GM11168 (cell line): Measurements from ENCODE around the gene TFEC.
"Not testable (repeated sequence)": the region's sequence is repeated elsewhere in the genome, so short reads cannot be mapped to it uniquely, and the experiment has no call there.

Experiments used
- in situ Hi-C: fragments of 300-500 bp; cut with MboI; formaldehyde crosslinking; loops from one replicate; pipeline ENCODE4 v1.12.0; 2022; ENCODE audit warnings: low sequenced_read_pairs; ENCODE audit not compliant: unreplicated experiment

TFEC gene, protein sequence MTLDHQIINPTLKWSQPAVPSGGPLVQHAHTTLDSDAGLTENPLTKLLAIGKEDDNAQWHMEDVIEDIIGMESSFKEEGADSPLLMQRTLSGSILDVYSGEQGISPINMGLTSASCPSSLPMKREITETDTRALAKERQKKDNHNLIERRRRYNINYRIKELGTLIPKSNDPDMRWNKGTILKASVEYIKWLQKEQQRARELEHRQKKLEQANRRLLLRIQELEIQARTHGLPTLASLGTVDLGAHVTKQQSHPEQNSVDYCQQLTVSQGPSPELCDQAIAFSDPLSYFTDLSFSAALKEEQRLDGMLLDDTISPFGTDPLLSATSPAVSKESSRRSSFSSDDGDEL

DNA sequence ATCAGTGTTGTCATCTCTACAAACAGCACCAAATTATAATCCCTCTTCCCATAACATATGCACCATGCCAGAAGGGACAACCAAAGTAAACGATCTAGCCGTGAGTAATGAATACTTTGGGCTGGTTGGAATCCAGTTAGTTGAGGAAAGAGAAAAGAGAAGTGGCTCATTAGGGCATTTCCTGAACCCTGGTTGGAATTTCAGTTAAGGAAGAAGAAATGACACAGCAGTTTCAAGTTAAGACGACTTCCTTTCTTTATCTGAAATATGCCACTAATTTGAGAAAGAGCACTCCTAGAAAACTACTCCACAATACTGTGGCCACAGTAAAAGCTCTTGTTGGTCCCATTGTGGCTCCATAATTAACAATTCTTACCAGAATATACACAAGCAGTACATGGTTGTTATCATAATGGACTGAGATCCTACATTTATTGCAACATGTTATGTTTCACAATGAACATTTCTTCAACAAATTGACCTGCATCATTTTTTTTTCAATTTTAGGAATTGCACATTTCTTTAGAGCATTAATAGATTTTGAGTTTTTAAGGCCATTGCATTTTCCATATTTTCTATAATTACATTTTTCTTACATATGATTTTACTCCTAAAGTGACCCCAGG lies at the start of gene TFEC:
Gene TFEC (minus strand): TSS at position 113 of the 626 bp plus-strand sequence. CDS start 46,322 bp downstream, outside the sequence.
- in situ Hi-C loops: no loop called here

DNA sequence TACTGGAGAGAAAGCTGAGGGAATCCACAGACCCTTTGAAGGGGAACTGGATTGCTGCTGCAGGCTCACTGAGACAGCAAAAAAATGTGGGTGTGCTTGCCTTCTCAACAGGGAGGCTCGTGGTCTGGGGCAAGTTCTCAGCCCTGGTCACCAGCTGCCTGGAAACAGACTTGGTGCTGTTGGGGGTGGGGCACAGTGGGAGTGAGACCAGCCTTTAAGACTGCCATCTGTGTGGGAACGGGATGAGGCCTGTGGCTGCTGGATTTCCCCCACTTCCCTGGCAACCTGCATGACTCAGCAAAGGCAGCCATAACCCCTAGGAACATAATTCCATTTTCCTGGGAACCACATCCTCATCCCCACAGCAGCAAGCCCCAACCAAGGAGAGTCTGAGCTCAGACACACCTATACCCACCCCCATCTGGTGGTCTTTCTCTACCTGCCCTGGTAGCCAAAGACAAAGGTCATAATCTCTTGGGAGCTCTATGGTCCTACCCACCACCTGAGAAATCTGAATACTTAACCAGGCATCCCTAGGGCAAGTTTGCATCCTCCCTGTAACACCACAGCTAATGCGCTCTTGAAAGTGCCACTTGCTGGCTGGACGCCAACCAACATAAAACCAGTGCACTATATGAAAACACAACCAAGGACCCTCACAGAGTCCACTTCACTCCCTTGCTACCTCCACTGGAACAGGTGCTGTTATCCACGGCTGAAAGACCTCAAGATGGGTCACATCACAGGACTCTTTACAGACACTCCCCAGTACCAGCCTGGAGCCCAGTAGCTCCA lies 45.0 kb upstream of the TFEC start:
- in situ Hi-C loops: no loop called here

DNA sequence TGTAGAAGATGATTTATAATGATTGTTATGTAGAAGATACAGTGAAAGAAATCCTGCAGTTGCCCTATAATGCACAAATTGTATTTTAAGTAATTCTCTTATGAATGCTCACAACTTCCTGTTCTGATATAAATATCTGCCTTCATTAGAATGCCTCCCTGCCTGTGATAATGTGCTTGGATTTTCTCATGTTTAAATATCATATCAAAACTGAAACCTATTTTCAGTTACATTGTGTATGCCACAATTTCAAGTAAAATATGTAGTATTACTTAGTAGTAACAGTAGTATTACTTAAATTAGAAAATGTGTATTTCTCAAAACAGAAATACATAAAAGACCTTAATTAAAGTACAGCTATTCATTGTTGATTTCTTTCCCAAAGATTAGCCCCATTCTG lies 41.1 kb upstream of the TFEC start:
- in situ Hi-C loops: no loop called here

DNA sequence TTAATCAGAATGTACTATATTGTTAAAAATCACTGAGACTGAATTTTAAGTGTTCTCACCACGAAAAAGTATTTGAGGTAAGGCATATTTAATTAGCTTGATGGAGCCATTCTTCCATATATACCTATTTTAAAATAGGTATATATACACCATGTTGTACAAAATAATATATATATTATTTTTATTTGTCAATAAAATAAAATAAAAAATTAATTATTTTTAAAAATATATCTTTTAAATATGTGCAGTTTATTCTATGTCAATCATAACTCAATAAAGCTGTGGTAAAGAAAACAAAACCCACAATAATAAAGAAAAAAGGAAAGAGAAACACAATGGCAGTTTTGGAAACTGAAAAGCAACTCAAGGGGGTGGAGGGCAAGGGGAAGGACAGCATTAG lies 33.6 kb upstream of the TFEC start:
- in situ Hi-C loops: no loop called here

DNA sequence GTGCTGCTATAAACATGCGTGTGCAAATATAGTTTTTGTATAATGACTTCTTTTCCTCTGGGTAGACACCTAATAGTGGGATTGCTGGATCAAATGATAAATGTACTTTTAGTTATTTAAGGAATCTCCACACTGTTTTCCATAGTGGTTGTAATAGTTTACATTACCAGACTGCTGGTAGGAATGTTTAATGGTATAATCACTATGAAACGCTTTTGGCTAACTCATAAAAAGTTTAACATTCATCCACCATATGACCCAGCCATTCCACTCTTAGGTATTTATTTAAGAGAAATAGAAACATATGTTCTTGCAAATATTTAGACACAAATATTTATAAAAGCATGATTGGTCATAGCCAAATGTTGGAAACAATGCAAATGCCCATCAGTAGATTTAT lies 32.1 kb upstream of the TFEC start:
- in situ Hi-C loops: no loop called here

DNA sequence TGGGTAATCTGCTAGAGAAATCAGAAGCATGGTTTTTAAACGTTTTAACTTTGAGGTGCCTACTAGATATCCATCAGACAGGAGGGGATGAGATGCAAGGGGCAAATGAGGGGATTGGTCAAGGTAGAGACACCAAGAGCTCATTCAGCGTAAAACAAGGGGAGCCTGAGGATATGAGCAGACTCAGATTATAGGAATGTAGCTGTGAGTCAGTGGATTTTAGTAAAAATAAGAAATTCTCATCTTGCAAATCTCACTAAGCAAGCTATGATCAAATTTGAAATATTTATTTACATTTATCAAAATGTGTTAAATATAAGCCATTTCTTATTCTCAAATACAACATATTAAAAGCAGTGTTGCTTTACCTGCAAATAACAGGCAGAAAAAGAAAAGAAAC lies 21.4 kb upstream of the TFEC start:
- in situ Hi-C loops: no loop called here

DNA sequence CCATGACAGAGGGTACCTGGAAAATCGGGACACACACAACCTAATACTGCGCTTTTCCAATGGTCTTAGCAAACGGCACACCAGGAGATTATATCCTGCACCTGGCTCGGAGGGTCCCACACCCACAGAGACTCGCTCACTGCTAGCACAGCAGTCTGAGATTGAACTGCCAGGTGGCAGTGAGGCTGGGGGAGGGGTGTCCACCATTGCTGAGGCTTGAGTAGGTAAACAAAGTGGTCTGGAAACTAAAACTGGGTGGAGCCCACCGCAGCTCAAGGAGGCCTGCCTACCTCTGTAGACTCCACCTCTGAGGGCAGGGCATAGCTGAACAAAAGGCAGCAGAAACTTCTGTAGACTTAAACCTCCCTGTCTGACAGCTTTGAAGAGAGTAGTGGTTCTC lies 16.7 kb upstream of the TFEC start:
- in situ Hi-C loops: not testable (repeated sequence)

DNA sequence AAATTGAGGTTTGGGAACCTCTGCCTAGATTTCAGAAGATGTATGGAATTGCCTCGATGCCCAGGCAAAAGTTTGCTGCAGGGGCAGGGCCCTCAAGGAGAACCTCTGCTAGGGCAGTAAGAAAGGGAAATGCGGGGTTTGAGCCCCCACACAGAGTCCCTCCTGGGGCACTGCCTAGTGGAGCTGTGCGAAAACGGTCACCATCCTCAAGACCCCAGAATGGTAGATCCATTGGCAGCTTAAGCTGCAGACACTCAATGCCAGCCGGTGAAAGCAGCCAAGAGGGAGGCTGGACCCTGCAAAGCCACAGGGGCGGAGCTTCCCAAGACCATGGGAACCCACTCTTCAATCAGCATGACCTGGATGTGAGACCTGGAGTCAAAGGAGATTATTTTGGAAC lies 15.0 kb upstream of the TFEC start:
- in situ Hi-C loops: no loop called here

DNA sequence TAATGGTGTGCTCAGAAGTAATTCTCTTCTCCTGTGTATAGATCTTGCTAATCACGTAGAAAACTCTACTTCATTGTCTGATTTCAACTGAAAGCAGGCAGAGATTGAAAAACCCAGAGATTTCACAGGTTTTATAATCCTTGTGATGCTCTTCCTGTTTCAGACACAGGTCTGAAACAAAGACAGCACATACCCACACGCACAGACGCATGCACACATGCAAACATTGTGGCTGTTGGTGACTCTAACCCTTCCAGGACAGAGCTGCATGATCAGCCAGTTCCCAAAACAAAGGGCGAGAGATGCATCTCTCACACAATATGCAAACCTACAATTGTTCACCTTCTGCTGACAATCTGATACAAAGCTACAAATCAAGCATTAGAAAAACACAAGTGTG lies 11.1 kb upstream of the TFEC start:
- in situ Hi-C loops: no loop called here

DNA sequence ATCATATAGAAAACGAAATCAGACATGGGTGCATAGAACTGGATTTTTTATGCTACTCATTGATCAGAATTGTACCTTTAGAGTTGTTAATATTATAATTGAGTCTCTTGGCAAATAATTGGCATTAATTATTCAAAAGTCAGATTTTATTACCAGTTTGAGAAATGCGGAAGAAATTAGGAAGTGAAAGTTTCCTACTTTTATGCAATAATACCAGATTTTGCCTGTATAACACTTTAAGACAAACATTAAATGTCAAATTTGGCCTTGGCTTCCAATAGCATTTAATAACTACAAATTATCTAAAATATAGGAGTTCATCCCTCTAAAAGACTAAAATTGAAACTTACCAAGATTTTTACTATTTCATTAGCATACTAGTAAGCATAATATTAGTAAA lies 6.8 kb upstream of the TFEC start:
- in situ Hi-C loops: no loop called here

DNA sequence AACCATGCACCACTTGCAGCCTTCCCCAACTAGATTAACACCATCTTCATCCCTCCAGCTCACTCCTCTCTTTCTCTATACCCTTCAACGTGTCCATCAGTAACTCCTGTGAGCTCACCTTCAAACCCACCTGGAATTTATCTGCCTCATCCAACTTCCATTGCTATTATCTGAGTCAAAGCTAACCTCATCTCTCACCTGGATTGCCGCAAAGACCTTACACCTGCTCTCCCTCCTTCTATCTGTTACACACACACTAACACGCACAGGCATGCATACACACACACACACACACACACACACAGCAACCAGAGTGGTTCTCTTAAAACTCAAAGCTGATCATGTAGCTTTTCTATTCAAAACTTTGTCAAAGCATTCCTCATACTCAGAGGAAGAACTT lies 3.8 kb upstream of the TFEC start:
- in situ Hi-C loops: no loop called here

DNA sequence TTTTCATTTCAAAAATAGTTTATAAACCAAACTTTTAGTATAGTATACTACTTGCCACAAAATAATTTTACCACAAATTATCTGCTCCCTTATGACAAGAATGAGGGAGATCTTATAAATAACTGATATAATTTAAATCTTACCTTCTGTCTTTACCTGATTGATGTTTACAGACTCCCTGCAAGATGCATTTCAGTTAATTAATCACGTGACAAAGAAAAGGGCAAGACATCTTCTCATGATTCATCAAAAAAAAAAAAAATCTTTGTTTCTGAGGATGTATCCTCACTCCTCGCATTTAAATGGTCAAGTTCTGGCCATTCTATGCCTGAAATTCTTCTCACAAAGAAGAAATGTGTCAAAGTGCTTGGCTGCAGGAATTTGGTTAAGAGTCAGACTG lies 2.3 kb upstream of the TFEC start:
- in situ Hi-C loops: no loop called here

DNA sequence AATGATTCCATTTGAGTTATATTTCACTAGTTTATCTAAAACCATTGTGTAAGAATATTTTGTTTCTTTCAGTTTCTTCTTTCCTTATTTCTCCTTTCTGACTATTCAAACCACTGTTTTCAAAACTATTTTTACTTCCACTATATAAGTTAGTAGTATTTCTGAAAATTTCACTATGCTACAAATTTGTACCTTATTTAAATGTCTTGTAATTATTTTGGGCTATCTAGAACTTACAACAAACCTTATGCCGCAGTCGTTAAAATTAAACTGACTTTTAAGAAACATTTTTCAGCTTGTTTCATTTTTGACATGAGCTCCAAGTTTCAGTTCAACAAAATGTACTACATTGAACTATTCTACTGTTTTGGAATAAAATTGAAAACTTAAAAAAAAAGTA lies 1.8 kb downstream of the TFEC start:
- in situ Hi-C loops: no loop called here

DNA sequence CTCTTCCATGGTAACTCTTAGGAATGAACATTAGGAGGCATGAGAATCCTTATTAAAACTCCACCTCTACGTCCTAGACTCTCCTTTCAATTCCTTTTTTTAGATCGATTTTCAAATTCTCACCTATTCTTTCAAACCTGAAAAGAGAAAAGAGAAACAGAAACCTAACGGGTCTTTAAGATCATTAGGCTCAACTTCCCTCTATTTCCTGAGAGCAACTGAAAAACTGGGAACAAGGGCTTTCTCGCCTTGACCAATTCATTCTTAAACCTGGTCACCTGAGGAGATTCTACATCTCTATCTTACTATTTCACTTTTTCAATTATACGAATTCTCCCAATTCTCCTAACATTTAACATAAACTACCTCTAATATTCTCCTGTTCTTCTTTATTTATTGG lies 2.8 kb downstream of the TFEC start:
- in situ Hi-C loops: no loop called here

DNA sequence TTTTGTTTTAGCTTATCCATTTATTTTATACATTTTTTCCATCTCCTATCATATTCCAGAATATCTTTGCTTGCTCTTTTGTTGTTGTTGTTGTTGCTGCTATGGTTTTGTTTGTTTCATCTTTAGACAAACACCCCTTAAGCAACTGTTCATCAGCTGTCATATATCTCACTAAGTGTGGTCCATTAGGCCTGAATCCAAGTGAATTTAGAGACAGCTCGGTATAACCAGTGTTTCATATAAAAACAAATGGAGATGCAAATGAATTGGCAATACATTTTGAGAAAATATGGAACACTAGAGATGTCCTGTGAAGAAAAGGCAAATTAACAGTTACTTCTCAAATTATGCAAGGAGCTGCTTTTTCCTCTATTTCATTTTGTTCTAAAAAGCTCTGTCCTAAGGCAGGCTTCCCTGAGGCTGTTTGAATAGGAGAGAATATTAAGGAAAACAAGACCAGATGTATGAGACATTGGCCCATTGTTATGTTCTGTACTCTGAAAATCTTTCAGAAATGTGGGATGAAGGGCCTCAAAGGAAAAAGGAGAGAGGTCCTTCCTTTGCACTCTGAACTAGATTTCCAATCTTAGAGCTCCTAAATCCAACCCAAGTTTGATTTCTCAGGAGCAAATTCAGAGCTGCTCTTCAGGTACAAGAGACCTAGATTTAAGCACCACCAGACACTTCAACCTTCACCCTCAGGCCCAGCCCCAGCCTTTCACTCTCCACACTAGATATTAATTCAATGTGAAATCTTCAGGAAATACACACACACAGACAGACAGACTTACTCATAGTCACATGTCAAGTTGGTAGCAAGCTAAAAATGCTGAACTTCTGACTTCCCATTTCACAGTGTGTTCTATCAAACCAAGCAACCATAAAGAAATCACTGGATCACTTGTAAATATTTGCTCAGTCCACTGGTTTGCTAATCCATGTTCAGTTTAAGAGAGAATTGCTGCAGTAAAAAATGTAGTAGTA lies 5.4 kb downstream of the TFEC start:
- in situ Hi-C loops: no loop called here

DNA sequence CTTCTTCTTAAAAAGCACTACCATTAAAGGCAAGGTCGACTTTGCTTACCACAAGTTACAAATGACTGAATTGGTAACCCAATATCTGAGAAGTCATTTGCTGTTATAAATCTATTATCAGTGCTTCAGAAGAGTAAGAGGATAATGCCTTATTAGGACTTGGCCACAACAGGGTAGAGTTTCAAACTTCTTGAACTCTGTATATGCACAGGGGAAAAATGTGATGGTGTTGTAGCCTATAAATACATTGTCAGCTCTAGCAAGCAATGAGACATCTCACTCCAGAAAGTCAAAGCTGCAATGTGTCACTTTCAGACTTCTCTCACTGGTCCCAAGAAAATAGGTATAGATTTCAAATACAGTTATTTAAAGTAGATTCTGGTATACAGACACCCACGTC lies 9.3 kb downstream of the TFEC start:
- in situ Hi-C loops: no loop called here

DNA sequence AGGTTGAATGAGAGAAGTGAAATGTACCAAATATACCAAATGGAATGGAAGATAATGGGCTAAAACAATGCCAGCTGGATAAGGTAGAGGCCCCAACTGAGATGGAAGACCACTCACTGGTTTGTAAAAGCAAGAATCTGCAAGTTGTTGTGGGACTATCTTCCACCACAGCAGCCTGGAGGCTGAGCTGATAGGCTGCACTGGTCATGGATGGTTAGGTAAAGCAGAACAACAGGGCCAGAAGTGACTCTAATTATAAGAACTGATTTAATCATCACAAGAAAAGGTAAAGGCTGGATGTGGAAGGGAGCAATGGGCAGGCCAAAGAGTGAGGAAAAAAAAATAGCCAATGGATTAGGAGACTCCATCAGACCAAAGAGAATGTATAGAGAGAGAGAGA lies 11.8 kb downstream of the TFEC start:
- in situ Hi-C loops: no loop called here

DNA sequence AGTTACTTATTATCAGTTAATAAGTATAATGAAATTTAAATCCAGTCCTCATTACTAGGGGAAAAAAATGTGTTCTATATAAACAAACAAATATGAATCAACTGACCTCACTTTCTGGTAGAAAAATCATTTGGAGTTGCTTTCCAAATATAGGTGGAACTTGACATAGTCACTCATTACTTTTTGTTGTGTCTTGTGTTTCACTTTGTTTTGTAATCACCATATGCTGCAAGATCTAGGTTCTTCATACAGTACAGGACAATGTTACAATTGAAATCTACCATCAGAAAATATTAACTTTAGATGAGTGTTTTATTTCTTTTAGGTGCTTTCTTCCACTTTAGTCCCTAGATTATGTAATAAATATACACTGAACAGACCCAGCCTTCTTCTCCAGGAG lies 16.9 kb downstream of the TFEC start:
- in situ Hi-C loops: no loop called here

DNA sequence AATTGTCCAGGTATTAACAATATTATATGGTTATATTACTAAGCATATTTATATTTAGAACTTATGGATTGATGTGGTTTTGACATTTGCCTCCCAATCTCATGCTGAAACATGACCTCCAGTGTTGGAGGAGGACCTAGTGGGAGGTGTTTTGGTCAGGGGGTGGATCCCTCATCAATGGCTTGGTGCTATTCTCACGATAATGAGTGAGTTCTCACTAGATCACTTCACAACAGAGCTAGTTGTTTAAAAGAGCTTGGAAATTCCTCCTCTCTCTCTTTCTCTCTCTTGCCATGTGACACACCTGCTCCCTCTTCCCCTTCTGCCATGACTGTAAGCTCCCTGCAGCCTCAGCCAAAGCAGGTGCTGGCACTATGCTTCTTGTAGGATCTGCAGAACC lies 19.0 kb downstream of the TFEC start:
- in situ Hi-C loops: no loop called here

DNA sequence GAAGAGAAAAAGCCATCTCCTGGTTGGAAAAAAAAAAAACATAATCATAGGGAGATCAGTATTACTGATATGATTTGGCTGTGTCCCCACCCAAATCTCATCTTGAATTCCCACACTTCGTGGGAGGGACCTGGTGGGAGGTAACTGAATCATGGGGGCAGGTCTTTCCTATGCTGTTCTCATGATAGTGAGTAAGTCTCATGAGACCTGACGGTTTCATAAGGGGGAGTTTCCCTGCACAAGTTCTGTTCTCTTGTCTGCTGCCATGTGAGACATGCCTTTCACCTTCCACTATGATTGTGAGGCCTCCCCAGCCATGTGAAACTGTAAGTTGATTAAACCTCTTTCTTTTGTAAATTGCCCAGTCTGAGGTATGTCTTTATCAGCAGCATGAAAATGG lies 25.8 kb downstream of the TFEC start:
- in situ Hi-C loops: not testable (repeated sequence)
